AG09319 (cell line): ENCODE data around the gene GALNT17.

Source experiments
- DNase-seq: peaks from one replicate; pipeline ENCODE4 v3.0.0-alpha.2; 2010; ENCODE audit warnings: low read depth; ENCODE audit errors: extremely low read depth
- CTCF ChIP-seq: IDR thresholded peaks from 2 replicates; pipeline ENCODE4 v1.5.1; 2011; ENCODE audit warnings: low read depth, mild to moderate bottlenecking, inconsistent platforms, low read length, moderate library complexity

GALNT17 gene

GRCh38 chr7:71526106-71526505 is 394.2 kb downstream of the GALNT17 start:
- TF ChIP-seq CTCF: no peak
- DNase-seq: no peak

- DNase-seq: no peak
- TF ChIP-seq CTCF: no peak
These were observed 395.3 kb downstream of the GALNT17 start for GRCh38 chr7:71527213-71527612.

DNA sequence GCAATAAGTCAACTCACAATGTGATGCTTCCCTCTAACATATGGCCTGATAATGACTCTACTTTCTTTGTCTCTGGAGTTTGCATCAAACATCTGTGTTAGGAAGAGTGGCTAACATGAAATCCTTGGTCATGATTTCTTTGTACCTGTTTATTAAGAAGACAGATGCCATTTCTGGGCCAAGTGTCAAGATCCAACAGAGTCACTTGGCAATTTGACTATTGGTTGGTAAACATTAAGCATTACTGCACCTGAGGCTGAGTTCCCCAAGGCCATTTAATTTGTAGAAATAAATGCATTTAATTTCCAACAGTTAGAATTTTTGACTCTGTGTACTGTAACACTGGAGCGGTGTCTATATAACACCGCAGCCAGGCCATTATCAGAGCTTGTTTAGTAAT is 403.7 kb downstream of the GALNT17 start:
- no peak for DNase-seq

DNA sequence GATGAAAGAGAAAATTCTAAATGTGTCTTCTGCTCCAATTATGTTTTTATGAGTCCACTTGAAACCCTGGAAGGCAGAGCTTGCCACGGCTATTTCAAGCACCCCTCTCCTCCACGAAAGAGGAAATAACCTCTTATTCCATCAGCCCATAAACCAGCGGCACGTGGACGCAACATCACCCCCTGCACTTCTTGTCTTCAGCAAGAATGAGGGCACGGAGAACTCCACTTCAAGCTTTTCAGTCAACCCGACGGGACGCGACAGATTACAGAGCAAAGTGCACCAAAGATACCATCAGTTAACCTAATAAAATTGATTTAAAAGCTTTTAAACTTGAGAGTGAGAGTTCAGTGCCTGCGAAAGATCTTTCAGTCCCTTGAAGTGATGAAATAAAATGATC is 406.3 kb downstream of the GALNT17 start:
- TF ChIP-seq CTCF: no peak
- DNase-seq: no peak

More for the DNA sequence above, 403.7 kb downstream of the GALNT17 start:
- no peak for TF ChIP-seq CTCF

DNA sequence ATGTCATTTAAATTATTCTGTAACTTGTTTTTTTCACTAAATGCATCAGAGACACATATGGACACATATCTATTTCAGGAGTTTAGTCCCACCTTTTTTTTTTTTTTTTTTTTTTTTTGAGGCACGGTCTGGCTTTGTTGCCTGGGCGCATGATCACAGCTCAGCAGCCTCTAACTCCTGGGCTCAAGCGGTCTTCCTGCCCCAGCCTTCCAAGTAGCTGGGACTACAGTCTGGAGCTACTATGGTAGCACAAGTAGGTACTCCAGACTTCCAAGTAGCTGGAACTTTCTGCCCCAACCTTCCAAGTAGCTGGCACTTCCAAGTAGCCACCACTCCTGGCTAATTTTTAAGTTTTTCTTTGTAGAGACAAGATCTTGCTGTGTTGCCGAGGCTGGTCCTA is 407.7 kb downstream of the GALNT17 start:
- no peak for TF ChIP-seq CTCF
- no peak for DNase-seq

DNA sequence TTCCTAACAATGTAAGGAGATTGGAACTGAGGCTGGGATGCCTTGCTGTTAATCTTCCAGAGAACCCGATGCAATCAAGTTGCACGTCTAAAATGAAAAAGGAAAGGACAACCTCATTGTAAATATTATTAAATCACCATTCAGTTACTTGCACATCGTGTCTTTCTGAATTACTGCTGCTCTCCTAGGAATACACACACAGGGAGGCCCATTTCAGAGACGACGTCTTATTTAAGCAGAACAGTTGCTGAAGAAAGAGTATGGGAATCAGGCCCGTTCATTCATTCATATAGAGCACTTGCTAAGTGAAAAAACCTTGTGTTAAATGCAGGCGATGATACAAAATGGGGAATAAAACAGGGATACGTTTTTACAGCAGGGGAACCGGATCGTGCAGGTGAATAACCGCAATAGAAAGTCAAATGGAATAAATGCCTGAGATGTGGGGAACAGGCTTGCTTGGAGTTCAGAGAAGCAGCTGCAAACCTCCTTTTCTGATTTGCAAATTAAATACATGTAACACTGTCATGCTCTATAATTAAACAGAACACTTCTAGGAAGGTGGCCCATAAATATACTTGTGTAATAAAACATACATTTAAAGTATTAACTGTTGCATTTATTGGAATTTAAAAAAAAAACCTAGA is 409.9 kb downstream of the GALNT17 start:
- DNase-seq: no peak
- TF ChIP-seq CTCF: no peak

DNA sequence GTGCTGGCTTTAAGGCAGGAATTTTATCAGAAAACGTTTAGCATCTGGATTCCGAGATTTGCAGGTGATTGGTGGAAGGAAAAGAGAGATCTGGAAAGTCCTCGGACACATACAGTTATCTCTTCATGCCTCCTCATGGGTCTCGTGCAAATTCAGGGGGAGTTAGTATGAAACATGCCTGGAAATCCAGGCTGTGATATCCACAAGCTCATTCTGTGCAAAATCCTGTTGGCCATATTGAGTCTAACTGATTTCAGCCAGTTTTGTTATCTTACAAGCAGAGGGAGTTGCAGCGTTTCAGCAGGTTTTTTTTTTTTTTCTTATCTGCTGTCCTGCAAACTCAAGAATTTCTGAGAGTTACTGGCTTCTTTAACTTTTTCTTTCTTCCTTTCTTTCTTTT is 411.5 kb downstream of the GALNT17 start:
- no peak for DNase-seq
- TF ChIP-seq CTCF: no peak
